Activated CD8-positive, alpha-beta memory T cell treated with anti-CD3 and anti-CD28 coated beads, Interleukin-2, amount 50 U/mL, for 4 hours (primary cell): Measurements from ENCODE around the gene GRAMD1C.

ENCODE experiments used
- DNase-seq: peaks from one replicate; pipeline ENCODE4 v3.0.0-alpha.2; 2020

Gene GRAMD1C

GRCh38 chr3:113954091-113954685, 115.6 kb downstream of the GRAMD1C start:
- DNase-seq = no peak

- no peak for DNase-seq
These were observed 125.3 kb downstream of the GRAMD1C start for GRCh38 chr3:113963879-113964278.

GRCh38 chr3:113966172-113966571, 127.6 kb downstream of the GRAMD1C start:
- no peak for DNase-seq

- no peak for DNase-seq
These were observed 130.4 kb downstream of the GRAMD1C start for GRCh38 chr3:113968986-113969385.

GRCh38 chr3:113977822-113978221, 139.2 kb downstream of the GRAMD1C start:
- DNase-seq = no peak

- no peak for DNase-seq
These were observed 141.3 kb downstream of the GRAMD1C start for GRCh38 chr3:113979916-113980315.

GRCh38 chr3:113981803-113982202, 143.2 kb downstream of the GRAMD1C start:
- DNase-seq = no peak

- DNase-seq = no peak
These were observed 145.0 kb downstream of the GRAMD1C start for GRCh38 chr3:113983544-113983943.

GRCh38 chr3:113985541-113985940, 147.0 kb downstream of the GRAMD1C start:
- DNase-seq = no peak
